ENCODE results near the gene LHFPL5.

The LHFPL5 gene

DNA sequence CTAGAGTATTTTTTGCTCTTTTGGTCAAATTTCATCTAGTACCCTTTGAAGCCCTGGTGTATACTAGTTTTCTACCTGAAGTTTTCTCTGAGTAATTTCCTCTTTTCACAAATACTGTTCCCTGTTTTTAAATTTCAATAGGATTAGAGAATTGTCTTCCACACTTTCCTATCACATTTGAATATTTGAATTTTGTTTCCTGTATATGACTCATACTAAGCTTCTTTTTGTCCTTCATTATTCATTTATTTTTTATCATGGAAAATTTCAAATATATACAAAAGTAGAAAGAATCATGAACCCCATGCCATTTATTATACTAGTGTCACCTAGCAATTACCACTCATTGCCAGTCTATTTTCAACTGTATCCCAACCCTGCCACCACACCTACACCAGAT, 52.7 kb downstream of the LHFPL5 start:
- no peak for DNase-seq

DNA sequence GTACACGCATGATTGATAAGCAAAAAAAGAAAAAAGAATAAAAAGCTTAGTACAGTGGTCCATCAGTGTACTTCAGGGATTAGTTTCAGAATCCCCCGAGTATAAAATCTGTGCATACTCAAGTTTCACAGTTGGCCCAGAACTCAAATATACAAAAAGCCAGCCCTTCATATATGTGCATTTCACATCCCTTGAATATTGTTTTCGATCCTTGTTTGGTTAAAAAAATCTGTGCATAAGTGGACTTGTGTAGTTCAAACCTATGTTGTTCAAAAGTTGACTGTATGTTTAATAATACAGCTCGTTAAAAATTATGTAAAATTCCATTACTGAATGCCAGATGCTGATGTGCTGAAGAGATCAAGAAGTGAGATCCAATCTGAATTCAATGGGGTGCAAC, 54.2 kb downstream of the LHFPL5 start:
- no peak for DNase-seq
